Stimulated activated CD4-positive, alpha-beta T cell treated with anti-CD3 and anti-CD28 coated beads, TNF-alpha, amount 100 ng/mL, for 48 hours (primary cell): ENCODE data around the gene VAT1L.

Experiments
- DNase-seq, 3 donors: peaks; one replicate each; pipeline ENCODE4 v3.0.0-alpha.2; 2020; ENCODE audit warnings: low read depth in 3 of 3

Gene VAT1L

DNA sequence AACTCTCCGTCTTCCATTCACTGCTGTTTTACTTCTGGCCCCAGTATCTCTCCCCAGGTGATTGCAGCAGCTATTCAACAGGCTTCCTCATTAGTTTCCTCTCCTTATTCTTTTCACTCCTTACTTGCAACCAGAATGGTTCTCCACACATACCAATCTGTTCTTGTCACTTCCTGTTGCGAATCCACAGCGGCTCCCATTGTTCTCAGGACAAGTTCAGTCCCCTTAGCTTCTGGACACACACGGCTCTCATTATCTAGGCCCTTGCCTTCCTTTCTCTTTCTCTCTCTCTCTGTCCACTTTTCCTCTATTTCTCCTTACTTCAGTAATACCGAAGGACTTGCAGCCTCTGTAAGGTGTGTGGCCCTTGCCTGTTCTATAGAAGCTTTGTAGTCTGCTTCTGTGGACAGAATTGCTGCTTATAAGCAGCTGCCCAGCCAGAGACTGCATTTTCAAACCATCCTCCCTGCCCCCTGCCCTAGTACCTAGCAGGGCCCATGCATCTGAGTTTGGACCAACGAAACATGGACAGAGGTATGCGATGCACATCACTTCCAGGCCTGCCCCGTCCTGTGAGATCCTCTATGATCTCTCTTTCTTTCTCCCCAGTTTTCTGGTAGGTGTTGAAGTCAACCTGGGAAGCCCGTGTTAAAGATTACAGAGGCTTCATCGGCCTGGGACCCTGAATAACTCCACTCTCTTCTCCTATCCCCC is 45.7 kb downstream of the VAT1L start:
- no peak for DNase-seq

DNA sequence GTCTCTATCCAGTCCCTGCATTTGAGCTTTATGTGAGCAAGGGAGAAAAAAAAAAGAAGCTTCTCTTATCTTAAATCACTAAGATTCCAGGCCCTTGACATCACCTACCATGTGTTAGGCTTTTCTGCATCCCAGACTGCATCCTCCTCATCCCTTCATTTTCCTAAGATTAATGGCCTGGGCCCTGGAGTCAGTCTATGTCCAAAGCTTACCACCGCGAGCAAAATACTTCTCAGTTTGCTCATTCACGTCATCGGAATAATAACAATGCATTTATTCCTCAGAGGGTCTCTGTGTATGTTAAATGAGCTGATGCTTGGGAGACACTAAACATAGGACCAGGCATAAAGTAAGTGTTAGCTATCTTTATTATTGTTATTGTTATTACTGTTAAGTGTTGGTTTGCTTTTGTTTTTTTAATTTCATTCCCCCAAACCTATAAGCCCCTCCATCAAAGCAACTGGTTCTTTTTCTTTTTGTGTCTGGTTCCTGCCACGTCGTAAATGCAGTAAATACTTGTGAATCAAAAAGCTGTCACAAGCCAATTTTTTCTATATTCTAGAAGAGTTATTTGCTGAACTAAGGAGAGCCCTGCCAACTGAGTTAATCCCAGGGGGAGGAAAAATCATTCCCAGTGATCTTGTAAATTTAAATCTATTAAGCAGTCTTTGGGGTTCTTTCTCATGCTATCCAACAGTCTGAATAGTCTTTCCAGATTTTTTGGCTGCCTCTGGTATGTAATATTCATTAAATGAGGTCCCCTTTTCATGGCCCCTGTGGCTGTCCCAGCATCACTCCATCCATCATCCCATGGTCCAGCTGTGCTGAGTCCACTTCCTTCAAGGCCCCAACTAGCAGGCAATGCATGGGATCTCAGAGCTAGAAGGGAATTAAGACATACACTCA is 46.5 kb downstream of the VAT1L start:
- DNase-seq = no peak

DNA sequence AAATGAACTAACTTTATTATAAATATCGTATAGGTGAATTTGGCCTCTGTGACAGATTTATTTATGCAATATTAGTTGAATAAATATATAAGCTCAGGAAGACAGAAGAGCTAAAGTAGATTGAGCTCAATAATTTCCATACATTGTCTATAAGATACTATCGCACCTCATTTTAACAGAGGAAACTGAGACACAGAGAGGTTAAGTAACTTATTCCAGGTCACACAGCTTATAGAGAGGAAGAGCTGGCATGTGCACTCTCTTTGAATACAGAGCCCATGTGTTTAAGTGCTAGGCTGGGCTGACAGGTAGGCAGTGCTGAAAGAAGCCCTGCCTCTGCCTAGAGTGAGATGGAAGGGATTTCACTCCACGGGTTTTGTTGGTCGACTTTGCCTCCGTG is 48.4 kb downstream of the VAT1L start:
- no peak for DNase-seq

DNA sequence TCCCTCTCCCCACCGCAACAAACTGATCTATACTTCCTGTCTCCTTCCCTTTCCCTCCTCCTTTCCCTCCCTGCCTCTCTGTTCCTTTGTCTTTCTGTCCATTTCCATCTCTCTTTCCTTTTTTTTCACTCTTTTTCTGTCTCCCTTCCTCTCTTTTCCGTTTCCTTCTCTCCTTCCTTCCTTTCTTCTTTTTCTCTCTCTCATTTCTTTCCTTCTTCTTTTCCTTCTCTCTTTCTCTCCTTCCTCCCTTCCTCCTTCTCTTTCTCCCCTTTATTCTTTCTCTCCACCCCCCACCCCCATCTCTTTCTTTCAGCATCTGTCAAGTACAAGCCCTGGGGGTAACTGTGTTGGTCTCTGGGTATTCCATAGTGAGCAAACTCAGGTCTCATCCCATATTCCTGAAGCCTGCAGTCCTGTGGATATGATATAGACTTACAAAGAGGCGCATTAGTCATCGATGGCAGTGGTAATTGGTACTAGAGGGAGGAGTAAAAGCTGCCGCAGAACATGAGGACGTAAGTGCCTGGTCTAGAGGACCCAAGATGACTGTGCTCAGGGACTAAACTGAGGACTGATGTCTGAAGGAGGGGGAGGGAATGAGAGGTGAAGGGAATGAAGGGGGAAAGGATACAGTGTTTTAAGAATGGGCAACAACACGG is 50.4 kb downstream of the VAT1L start:
- no peak for DNase-seq

DNA sequence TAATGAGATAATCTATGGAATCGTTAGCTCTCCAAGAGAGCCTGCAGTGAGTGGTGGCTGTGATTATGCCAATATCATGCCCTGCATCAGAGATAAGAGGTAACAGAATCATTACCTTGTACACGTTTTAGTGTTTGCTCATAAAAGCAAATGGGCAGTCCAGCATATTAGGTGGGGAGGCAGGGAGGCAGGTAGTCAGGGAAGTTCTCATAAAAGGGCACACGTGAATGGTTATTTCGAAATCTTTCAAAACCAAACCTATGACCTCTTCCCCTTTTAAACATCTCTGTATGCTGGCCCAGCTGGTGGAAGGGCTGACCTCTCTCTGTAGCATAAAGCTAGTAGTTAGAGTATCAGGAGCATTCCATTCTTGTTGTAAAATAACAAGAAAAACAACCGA is 51.7 kb downstream of the VAT1L start:
- no peak for DNase-seq

DNA sequence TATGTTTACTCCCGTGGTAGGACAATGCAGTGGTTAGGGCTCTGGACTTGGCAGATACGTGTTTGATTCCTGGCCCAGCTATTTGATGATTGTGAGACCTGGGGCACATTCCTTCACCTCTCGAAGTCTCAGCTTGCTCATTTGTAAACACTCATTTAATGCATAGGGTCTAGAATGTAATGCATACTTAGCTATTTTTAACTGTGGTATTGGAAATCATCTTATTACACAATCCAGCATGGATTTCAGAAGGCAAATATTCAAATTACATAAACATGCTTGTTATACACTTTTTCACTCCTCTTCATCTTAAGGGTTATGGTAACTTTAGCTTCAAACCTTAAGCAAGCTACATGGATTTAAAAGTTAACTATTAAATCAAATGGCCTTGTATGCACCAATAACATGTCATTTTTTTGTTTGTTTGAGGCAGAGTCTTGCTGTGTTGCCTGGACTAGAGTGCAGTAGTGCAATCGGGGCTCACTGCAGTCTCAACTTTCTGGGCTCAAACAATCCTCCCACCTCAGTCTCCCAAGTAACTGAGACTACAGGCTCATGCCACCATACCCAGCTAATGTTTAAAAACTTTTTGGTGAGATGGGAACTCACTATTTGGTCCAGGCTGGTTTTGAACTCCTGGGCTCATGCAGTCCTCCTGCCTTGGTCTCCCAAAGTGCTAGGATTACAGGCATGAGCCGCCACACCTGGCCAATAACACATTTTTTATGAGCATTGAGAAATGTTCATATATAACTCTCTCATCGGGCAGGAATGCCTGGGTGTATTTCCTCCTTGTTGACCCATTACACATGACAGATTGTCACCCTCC is 52.5 kb downstream of the VAT1L start:
- no peak for DNase-seq

DNA sequence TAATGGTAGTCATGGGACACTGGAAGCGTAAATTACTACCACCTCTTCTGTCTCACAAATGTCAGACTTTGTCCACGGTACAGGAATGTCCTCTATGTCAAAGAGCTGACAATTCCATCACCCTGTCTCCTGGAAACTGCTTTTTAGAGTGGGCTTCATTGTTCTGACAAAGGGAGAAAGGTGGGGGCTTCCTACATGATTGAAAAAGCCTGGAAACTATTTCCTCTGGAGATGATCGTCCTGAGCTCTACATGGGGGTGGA is 53.1 kb downstream of the VAT1L start:
- DNase-seq = no peak

DNA sequence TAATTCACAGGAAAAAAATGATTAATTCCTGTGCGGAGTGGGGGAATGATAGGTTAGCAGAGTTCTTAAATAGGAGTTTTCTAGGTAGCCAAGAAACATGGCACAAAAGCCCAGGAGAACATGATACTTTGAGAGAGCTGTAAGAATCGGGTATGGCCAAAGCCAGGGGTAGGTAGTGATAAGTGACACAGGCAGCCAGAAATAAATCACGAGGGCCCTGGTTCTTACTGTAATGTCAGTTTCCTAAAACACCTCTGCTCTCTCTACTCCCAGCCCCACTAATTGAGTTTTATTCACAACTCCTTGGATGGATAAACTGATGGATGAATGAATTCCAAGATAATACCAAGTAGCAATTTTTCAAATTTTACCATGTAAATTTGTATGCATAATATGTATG is 54.1 kb downstream of the VAT1L start:
- no peak for DNase-seq

DNA sequence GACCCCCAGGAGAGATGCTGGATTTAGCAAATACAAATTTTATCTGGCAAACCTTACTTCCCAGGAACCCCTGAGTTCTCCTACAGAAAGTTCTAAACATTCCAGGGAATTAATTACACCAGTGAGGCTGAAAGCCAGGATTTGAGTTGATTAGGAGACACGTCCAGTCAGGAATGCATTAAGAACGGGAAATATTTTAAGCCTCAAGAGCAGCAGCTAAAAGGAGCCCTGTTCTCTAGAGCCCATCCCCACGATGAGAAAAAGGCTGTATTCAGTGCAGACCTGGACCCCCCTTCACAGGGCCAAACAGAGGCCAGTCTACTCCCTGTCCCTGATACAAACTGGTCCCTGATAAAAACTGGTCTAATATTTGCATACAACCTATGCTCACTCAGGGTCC is 55.0 kb downstream of the VAT1L start:
- no peak for DNase-seq

DNA sequence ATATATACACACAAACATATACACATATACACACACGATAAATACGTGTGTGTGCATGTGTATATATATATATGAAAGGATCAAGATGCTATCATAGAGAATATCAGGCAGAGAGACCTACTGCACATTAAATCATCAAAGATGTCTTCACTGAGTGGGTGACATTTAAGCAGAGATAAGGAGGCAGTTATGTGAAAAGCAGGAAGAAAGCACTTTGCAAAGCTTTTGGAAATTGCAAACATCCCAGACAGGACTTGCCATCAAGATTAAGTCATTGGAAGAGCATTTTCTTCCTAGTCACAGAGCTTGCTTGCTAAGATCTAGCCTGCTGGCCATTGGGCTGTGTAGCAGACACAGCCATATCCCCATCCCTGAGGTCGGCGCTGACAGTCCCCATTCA is 56.4 kb downstream of the VAT1L start:
- no peak for DNase-seq

DNA sequence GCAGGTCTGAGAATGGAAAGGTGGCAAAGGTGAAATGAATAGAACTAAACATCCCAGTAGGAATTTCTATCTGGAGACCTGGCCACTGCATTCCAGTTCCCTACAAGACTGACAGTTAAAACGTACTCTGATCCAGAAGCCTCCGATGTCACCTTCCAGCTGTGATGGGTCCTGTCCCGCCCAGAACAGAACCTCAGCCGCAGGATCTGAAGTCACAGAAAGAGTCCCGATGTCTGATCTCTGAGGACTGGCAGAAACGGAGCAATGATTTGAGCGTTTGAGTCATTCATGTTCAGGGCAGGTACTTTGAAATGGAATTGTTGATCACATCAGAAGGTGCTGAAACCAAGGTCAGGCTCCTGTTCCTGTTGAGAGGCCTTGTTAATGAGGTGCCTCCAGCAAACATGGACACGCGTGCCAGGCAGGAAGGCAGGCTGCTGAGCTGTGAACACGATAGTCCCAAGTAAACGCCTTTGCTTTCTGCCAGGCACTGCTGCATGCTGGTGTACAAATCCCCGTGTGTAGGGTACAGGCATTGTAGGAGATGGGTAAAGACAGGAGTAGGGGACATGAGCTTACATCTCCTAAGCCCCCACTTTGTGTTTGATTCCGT is 61.4 kb downstream of the VAT1L start:
- no peak for DNase-seq

DNA sequence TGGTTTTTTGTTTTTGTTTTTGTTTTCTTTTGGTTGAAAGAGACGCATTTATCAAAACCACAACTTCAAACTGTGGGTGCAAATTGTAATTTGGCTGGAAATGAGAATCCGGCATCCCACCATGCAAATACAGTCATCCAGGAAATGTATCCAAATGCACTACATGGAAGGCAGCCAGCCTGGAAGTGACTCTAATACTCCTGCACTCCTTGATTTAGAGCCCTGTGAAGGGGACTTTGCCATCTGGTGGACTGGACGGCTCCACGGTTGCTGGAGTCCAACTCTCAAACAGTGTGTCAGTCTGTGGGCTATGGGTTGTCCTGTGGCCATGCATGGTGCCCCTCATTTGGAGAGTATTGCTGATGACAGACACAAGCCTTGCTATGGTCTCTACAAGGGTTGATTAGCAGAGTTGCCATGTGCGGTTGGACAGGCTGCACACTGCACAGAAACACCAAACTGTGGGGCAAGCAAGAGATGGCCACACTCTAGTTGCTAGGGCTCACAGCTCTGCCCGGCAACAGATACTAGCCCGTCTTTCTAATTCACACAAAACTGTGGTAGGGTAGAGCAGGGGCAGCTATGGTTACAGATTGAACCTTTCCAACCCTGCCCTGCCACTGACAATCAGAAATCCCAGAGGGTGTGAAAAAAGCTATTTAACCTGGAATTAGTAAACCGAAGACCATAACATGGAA is 62.4 kb downstream of the VAT1L start:
- no peak for DNase-seq

DNA sequence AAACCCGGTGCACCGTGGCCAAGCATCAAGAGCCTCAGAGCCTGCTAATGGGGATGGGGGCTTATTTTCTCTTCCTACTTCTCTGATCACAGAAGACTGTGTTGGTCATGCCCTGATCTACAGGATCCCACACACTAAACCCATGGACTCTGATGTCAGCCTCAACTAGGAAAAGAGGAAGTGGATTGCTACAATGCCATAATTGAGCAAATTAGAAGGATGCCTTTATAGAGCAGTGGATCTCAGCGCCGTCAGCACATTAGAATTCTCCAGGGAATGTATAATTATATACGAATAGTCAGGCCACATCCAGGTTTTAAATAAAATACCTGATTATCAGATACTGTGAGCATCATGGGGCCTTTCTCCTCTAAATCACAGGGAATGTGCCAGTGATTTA is 64.8 kb downstream of the VAT1L start:
- DNase-seq = no peak

DNA sequence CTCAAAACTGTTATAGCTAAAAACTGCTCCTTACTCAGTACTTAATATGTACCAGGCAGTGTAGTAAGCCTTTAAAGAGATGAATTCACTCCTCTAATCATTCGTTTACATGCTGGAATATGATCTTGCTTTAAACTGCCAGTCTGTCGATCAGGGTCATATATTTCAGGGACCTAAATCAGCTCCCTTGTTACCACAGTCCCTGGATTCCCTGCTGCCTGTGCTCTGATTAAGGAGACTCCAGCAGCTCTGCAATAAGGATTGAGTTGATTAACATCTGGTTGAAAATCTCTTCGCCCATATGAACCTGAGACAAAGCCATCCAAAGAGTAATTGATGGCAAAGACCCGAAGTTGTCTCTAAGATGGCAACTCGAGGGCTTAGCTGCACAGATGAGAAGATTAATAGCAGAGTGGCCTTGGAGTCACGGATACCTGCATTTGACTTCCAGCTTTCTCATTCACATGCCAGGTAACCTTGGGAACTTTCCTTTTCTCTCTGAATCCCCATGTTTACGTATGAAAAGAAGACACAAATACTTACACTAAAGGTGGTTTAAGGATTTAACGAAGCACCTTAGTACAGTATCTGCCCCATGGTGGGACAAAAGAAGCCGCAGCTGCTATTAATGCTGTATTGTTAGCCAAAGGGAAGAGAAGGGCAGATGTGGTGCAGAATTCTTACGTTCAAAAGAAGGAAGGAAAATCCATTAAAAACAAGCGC is 68.2 kb downstream of the VAT1L start:
- no peak for DNase-seq

DNA sequence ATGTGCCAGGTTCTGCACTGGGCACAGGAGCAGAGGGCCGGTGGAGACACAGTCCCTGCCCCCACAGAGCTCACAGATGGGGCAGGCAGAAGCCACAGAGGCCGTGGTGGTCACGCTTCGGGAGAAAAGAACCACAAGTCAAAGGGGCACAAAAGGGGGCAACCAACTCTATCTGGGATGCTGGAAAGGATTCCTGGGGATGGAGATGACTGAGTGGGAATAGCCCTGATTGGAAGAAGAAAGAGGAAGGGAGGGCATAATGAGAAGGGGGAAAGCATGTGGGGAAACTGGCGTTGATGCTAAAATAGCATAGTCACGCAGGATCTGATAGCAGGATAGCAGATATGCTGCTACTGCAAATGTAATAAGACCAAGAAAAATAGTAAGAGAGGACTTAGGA is 69.7 kb downstream of the VAT1L start:
- no peak for DNase-seq

DNA sequence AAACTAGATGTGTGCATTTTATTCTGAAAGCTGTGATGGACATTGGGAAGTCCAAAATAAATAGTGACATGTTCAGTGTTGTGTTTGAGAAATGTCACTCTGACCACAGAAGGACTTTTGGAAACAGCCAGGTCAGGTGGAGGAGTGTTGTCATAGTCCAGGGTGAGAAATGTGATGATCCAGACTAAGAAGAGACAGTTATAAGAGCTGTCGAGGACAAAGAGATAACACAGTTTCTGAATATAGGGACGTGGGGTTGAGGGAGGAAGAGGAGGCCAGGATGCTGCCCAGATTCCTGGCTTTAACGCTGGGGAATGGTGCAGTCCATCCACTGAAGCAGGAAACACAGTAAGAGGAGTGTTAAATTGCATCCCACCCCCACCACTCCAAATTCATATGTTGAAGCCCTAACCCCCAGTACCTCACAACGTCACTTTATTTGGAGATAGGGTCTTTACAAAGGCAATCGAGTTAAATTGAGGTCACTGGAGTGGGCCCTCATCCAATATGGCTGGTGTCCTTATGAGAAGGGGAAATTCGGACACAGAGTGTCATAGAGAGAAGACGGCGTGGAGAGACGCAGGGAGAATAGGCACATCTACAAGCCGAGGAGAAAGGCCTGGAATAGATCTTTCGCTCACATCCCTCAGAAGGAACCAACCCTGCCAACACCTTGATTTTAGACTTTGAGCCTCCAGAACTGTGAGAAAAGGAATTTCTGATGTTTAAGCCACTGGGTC is 71.3 kb downstream of the VAT1L start:
- DNase-seq = no peak

DNA sequence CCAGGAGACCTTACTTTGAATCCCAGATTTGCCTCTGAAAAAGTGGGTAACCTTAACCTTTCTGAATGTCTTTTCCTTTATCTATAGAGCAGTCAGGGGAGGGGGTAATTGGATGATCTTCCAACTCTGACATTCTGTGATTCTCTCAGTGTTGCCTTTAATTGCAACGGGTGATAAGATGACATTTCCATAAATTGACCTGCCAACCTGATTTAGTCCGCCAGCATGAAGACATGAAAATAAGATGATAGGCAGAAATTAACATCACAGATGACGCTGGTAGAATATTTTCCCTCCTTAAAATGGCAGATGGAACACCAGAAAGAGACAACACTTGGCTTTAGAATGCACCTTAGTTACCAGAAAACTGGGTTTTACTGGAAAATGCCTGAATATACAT is 72.6 kb downstream of the VAT1L start:
- DNase-seq = no peak

DNA sequence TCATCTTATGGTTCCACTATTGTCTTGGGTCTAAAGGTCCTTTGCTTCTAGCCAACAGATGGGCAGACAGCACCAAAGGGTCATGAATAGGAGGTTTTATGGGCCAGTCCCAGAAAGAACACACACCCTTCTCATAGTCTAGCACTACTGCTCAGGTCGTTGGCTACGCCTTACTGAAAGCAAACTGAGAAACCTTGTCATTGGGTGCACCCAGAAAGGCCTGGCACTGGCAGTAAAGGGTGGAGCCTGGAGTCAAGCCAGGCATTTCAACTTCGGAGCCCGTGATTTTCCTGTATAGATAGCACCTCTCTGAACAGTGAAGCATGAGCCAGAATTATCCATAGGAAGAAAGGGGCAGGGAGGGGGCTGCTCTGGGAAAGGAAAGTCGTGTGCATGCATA is 74.9 kb downstream of the VAT1L start:
- no peak for DNase-seq

DNA sequence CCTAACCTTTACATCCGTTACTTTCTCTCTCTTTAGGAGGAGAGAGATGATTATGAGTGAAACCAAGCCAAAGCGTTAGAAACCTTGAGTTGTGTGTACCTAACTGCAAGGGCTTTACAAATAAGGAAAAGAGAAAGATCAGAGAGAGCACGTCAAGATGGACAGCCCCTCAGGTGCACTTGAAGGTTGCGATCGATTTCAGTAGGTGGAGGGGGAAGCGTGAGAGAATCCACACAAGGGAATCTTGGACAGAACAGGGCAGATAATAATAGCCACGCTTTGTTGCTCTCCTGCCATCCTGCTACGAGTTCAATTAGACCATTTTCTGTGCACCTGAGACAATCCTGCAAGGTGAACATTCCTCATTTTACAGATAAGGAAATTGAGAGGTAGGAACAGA is 78.4 kb downstream of the VAT1L start:
- DNase-seq = no peak

DNA sequence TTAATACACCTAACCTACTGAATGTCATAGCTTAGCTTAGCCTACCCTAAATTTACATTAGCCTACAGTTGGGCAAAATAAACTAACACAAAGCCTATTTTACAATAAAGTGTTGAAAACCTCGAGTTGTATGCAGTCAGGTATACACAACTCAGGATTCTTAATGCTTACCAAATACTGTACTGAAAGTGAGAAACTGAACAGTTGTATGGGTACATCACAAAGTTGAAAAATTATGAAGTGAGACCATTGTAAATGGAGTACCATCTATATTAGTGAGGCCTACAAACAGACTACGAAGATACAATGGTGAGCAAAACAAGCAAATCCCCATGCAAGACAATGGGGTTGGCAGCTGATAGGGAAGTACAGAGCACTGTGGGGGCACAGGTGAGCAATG is 79.7 kb downstream of the VAT1L start:
- DNase-seq = no peak
